Activated CD4-positive, alpha-beta T cell treated with anti-CD3 and anti-CD28 coated beads, Interleukin-2, amount 50 U/mL, for 4 hours (primary cell): ENCODE measurements around the gene SDCCAG8.

ENCODE experiments used
- DNase-seq, 2 experiments: peaks; one replicate each; pipeline ENCODE4 v3.0.0-alpha.2; 2020

Gene SDCCAG8

DNA sequence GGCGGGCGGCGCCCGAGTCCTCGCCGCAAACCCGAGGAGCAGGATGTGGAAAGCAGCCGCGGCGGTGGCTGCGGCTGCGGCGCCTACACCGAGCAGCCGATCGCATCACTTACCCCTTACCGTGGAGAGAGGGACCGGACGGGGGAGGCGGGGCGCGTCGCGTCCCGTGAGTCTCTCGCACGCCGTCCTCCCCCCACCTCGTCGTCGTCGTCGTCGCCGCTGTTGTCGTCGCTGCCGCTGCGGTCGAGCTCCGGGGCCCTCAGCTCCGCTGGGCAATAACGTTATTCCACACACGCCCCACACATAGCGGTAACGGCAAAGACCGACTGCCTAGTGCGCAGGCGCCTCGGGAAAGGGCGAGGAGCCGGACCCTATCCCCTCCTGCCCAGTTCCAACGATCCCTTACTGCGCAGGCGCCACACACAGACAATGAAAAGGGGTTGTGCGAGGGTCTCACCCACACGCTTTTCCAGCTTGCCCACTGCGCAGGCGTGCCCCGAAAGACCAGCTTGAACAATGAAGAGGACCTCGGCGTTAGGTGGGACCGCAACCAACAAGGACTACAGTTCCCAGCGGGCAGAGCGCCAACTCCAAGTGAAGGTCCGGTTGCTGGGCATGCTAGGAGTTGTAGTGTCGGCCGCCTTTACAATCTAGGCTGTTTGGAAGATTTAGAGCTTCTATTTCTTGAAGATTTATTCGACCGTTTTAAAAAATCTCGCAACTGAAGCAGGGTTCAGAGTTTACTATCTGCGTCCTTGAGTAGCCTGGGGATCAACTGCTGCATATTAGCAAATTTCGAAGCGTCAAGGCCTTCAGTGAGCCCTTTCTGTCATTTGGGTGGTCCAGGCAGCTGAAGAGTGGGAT, 682 bp upstream of the SDCCAG8 start, which contains the start of gene CEP170:
Gene CEP170, minus strand, starts transcription at position 355 of the 864 bp plus-strand sequence. CDS start 30,001 bp downstream, outside the sequence.
- peak; percentile 83 to 85 for DNase-seq

DNA sequence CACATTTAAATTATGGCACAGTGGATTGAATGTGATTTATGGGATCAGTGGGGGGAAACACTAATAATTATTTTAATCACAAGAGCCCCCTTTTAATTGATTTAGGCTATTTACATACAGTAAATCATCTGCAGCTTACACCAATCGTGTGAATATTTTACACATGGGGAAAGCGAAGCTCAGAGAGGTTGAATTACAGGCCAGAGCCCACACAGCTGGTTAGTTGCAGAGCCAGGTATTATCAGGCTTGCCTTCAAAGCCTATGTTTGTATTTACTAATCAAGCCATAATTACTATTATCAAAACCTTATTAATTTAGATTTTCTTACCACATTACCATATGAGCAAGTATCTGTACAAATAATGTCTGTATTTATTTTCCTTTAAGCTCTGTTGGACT, 749 bp downstream of the SDCCAG8 start:
- no peak for DNase-seq

DNA sequence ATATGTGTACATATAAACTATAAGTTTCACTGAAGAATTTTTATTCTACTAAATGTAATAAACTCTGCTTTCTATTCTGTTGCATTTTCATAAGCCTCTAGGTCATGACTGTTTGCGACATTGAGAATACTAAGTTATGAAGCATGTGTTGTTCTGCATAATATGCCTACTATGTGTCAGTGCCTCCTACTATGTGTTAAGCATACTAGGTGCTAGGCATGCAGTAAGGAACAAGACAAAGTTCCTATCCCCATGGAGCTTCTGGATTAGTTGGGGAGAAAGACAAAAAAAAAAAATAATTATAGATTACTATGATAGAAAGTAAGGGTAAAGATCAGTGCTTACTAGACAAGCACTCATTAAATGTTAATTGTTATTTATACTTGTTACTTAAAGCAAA, 1.3 kb downstream of the SDCCAG8 start:
- DNase-seq: no peak

GRCh38 chr1:243258731-243259130, 2.9 kb downstream of the SDCCAG8 start:
- DNase-seq: no peak

- DNase-seq: no peak
These were observed 4.5 kb downstream of the SDCCAG8 start for GRCh38 chr1:243260221-243260880.

DNA sequence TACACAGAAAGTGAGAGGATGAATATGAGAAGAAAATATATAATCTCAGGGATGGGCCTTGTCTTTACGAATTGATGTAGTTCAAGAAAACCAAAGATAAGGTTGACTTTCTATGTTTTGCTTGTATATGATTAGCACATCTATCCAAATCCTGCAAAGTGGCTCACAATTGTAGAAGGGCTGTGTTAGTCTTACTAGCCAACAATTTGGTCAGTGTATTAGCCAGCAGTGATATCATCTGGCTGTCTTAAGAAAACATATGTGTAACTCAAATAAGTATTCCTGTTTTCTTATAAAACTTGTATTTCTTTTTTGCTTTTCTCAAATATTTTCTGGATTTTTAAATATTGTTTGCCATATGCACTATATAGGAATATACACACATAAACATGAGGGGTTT, 5.5 kb downstream of the SDCCAG8 start:
- no peak for DNase-seq

- no peak for DNase-seq
These were observed 8.9 kb downstream of the SDCCAG8 start for GRCh38 chr1:243264717-243265116.

GRCh38 chr1:243266231-243266630, 10.4 kb downstream of the SDCCAG8 start:
- no peak for DNase-seq

DNA sequence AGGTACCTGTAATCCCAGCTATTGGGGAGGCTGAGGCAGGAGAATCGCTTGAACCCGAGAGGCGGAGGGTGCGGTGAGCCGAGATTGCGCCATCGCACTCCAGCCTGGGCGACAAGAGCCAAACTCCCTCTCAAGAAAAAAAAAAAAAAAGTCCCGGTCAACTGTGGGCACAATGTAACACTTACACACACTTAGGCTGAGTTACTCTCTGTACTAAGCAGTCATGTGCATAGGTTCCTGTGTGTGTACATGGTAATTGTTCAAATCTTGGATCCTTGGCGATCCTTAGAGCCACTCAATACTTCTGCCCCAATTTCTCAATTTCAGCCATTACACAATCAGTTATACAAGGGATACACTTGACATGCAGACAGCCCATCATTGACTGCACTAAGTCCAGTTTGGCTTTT, 11.6 kb downstream of the SDCCAG8 start:
- no peak for DNase-seq

GRCh38 chr1:243267914-243268653, 12.2 kb downstream of the SDCCAG8 start:
- no peak for DNase-seq

GRCh38 chr1:243268751-243269460, 13.1 kb downstream of the SDCCAG8 start:
- DNase-seq: no peak

GRCh38 chr1:243269461-243269801, 13.6 kb downstream of the SDCCAG8 start:
- DNase-seq: no peak

DNA sequence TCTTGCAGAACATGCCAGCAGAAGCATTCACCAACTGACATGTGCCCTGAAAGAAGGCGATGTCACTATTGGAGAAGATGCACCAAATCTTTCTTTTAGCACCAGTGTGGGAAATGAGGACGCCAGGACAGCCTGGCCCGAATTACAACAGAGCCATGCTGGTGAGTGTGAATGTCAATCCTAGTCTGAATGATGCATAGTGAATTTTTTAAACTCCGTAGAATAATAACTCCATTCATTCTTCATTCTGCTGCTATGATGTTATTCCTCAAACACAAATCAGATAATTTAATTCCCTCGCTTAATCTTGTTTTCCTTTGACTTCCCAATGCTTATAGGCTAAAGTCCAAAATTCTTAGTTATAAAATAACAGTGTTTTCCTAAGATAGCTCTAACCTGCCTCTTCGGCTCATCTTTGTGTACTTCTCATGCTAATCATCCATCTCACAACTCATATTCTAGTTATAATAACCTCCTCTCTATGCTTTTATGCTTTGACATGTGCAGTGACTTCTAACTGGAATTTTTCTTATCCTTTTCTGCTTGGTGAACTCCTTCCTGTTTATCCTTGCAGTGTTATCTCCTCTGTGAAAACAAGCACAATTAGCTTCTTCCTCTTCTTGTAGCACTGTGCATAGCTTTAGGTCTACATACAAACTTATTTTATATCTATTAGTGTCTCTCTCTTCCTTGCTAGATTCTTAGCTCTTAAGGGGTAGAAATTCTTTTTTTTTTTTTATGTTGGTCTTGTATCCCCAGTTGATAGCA, 14.4 kb downstream of the SDCCAG8 start:
- DNase-seq: no peak

- no peak for DNase-seq
These were observed 16.2 kb downstream of the SDCCAG8 start for GRCh38 chr1:243271996-243272395.

GRCh38 chr1:243272401-243272800, 16.6 kb downstream of the SDCCAG8 start:
- DNase-seq: no peak

- no peak for DNase-seq
These were observed 17.7 kb downstream of the SDCCAG8 start for GRCh38 chr1:243273506-243273905.

- no peak for DNase-seq
These were observed 18.1 kb downstream of the SDCCAG8 start for GRCh38 chr1:243273945-243274344.

GRCh38 chr1:243275316-243275715, 19.5 kb downstream of the SDCCAG8 start:
- no peak for DNase-seq

- DNase-seq: no peak
These were observed 24.8 kb downstream of the SDCCAG8 start for GRCh38 chr1:243280571-243281129.

- no peak for DNase-seq
These were observed 25.8 kb downstream of the SDCCAG8 start for GRCh38 chr1:243281672-243282071.

DNA sequence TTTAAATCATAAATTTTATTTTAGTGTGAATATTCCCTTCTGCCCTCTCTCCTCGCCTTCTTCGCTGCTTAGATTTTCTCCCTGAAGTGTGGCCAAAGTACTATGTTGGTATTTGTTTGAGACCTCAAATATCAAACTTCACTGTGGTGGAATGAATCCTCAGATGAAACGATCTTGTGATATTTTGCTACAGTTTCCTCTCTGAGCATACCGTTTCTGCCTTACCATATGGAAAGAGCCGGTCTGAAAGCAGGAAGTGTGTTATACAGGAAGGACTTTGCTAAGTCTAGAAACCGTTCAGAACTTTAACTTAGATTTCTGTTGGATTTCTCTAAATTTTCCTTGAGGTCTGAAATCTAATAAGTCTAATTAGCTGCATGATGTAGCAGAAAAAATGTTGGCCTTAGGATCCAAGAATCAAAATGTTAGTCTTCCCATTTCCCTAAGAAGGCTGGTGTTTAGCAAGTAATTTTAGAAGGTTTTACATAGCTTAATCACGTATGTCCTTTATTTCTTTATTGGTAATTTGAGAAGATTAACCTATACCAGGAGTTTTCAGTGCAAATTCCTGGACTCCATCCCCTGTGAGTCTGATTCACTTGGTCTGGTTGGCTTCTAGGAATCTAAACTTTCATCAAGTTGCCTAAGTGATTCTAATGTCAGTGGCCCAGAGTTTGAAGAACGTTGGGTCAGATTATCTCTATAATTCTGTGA, 30.7 kb downstream of the SDCCAG8 start:
- DNase-seq: no peak
